Measurements from ENCODE around the gene FGD4.

FGD4 gene

GRCh38 chr12:32407795-32408194 is 8.4 kb downstream of the FGD4 start:
- DNase-seq, result no peak

GRCh38 chr12:32413412-32413811 is 14.1 kb downstream of the FGD4 start:
- DNase-seq, result no peak

DNA sequence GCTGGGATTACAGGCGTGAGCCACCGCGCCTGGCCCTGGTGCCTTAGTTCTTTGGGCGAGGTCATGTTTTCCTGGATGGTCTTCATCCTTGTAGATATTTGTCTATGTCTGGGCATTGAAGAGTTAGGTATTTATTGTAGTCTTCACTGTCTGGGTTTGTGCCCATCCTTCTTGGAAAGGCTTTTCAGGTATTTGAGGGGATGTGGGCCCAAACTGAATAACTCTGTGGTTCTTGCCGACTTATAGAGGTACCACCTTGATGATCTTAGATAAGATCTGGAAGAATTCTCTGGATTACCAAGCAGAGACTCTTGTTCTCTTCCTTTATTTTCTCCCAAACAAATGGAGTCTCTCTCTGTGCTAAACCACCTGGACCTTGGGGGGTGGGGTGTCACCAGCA is 18.9 kb downstream of the FGD4 start:
- DNase-seq, result no peak

DNA sequence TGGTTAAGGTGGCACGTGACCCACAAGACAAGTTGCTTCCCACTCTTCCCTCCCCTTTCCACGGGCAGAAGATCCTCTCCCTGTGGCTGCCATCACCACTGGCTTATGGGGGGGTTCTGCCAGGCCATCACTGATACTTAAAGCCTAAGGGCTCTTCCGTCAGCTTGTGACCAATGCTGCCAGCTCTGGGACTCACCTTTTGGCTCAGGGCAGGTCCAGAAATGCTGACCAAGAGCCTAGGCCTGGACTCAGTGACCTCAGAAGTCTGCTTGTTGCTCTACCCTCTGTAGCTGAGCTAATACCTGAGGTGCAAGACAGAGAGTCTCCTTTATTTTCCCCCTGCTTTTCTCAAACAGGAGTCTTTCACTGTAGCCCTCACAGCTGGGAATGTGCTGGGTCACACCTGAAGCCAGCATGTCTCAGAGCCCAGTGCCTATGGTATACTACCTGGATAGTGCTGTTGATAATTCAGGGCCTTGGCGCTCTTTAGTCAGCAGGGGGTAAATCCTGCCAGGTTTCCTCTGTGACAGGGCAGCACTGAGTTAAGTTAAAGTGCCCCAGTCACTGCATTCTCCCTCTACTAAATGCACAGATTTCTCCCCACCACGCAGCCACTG is 19.7 kb downstream of the FGD4 start:
- DNase-seq, result no peak

- DNase-seq, result peak; percentile 36
Measured at GRCh38 chr12:32419520-32419960, 20.2 kb downstream of the FGD4 start.

GRCh38 chr12:32420356-32420755 is 21.0 kb downstream of the FGD4 start:
- no peak for DNase-seq

DNA sequence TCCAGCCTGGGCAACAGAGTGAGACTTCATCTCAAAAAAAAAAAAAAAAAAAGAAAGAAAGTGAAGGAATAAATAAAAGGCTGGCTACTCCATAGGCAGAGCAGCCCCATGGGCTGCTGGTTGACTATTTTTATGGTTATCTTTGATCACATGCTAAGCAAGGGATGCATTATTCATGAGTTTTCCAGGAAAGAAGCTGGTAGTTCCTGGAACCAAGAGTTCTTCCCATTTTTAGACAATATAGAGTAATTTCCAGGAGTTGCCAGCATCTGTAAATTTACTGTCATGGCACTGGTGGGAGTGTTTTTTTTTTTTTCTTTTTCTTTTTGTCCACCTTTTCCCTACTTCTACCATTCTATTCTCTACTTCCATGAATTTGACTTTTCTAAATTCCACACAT is 24.2 kb downstream of the FGD4 start:
- no peak for DNase-seq

- no peak for DNase-seq
Measured at GRCh38 chr12:32431025-32431424, 31.7 kb downstream of the FGD4 start.

GRCh38 chr12:32435921-32436705 is 36.8 kb downstream of the FGD4 start:
- no peak for DNase-seq

DNA sequence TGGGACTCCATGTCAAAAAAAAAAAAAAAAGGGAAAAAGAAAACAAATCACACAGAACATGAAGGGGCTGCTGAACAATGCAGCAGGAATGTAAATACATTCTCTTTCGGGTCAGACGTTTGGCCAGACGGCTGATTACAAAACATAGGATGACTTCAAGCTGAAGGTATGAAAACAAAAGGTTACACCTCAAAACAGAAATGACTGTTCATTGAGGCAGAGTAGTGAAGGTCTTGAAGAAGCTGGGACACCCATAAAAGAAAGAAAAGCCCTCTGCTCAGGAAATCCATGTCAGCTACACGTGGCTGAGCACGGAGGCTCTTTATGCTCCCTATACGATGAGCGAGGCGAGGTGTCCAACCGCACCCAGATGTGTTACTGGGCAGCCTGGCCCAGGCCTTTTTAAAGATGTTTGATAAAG is 37.7 kb downstream of the FGD4 start:
- DNase-seq, result no peak

DNA sequence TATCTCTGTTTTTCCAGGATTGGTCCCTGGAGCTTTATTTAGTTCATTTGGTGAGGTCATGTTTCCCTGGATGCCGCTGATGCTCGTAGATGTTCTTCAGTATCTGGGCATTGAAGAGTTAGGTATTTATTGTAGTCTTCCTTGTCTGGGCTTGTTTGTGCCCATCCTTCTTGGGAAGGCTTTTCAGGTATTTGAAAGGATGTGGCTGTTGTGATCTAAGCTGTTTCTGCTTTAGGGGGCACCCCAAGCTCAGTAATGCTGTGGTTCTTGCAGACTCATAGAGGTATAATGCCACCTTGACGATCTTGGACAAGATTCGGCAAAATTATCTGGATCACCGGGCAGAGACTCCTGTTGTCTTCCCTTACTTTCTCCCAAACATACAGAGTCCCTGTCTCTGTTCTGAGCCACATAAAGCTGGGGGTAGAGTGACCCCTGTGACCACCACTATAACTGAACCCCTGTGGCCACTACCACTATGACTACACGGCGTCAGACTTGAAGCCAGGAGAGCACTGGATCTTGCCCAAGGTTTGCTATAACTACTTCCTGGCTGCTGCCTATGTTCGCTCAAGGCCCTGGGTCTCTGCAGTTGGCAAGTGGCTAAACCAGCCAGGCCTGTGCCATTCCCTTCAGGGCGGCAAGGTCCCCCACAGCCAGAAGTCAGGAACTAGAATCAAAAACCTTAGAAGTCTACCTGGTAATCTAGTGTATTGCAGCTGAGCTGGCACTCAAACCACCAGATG is 40.9 kb downstream of the FGD4 start:
- no peak for DNase-seq

GRCh38 chr12:32443491-32443890 is 44.1 kb downstream of the FGD4 start:
- DNase-seq, result no peak

DNA sequence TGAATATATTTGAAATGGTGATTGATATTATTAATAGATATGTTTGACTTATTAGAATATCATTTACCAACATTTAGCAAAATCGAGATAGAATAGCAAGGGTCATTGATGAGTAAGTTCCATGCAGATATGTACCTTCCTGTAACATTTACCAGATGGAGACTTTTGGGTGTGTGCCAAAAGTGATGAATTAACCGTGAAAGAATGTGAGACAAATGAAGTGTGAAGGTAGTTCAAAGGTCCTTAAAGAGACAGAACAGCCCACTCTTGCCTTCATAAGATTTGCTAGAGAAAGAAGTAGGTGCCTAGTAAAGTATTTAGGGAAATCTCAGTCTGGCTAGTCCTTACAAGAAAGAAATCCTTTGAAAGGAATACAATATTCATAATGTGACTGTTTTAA is 45.5 kb downstream of the FGD4 start:
- DNase-seq, result no peak

GRCh38 chr12:32445356-32445755 is 46.0 kb downstream of the FGD4 start:
- DNase-seq, result no peak

DNA sequence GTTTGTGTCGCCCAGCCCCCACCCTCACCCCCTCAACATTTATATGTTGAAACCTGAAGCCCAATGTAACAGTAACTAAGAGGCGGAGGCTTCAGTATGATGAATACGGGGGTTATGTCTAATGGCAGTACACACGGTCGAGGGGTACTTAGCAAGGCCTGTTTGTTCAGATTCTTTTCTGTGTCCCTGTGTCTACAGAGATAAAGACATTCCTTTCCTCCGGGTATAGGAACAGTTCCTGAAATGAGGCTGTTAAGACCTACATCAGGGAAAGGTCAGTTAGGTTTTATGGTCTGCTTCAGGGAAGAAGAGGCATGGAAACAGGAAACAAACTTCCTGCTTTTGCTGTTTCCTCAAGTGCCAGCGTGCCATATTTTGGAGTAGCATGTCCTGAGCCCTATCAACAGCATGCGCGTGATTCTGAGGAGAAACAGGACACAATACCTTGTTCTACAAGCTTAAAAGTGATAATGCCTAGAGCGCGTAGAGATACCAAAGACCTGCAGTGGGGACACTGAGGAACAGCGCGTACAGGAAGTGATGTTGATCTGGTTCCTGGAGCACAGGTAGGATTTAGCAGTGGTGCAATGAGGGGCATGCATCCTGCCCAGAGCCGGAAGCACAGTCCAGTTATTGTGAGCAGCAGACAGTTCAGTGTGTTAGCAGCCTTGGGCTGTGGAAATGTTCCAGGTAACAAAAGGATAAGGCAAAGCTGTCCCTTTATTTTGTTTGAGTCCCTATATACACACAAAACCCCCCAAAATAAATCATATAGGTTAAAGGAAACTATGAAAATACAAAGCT is 47.2 kb downstream of the FGD4 start:
- DNase-seq, result no peak

DNA sequence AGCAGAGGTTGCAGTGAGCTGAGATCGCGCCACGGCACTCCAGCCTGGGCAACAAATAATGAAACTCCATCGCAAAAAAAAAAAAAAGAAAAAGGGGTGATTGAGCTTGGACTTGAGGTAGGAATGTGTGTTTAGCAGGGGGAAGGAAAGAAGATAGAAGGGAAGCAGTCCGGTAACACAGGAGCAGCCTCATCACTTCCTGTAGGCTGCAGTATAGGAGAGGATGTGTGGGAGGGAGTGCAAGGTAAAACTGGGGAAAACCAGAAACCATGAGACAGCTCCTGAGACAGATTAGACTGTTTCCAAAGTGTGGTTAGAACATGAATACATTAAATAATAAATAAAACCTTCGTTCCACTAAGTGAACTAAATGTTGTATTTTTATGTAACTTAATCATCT is 49.2 kb downstream of the FGD4 start:
- no peak for DNase-seq

- DNase-seq, result no peak
Measured at GRCh38 chr12:32450363-32450762, 51.0 kb downstream of the FGD4 start.

GRCh38 chr12:32450768-32451167 is 51.4 kb downstream of the FGD4 start:
- no peak for DNase-seq

DNA sequence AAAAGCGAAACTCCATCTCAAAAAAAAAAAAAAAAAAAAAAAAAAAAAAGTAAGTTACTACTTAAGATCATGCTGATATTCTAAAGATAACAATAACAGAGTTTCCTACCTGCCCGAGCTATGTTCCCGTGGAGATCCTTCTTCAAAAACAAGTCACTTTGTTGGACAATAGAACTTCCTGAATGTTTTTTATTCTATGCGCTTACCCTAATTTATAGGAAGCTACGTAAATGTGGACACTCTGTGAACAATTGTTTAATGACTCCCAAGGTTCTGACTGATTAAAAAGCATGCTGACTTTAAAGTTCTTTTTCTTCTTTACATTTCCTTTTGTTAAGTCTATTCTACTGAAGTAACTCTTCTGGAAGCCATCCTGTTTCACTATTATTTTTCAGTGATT is 52.5 kb downstream of the FGD4 start:
- DNase-seq, result no peak

DNA sequence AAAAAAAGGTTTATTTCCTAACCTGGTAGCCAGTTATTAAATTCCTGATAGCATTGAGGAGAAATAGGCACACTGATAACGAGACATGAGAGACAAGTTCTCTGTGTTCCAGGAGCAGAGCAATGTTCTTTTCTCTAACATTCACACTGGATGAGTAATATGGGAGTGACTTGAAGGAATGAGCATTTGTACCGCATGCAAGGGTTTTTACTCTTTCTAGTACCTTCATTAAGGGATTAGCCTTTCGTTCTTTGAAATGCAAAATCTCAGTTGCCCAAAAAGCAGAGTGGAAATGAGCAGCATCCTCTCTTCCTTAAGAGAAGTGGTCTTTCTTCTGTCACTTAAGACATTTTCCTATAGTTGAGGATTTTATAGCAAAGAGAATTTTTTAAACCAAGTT is 54.7 kb downstream of the FGD4 start:
- no peak for DNase-seq

DNA sequence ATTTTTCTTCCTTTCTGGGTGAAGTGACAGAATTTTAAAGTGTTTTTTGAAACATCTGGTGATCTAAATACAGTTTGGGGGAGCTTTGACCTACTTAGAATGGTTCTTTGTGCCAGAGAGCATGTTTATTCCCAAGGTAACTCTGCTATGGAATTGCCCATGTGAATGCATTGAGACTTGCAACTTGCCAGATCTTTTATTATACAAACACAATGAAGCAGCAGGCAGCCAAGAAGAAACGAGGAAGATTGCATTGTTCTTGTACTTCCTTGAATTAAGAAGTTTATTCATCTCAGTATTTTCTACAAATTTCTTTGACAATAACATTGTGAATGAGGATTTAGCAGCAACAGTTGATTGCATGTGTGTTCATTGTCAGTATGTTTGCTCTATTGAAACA is 55.5 kb downstream of the FGD4 start:
- no peak for DNase-seq

GRCh38 chr12:32455607-32456071 is 56.3 kb downstream of the FGD4 start:
- DNase-seq, result no peak
